T-helper 9 cell (primary cell): ENCODE data around the gene RAI1.
"Not testable (repeated sequence)": the region's sequence is repeated elsewhere in the genome, so short reads cannot be mapped to it uniquely, and the experiment has no call there.

ENCODE experiments used
- DNase-seq: peaks from one replicate; pipeline ENCODE4 v3.0.0-alpha.2; 2020
- total RNA-seq, 2 donors: gene quantifications; one replicate each; lab custom pipeline; 2026; lab: John Stamatoyannopoulos, UW

RAI1 gene
- 25.1 to 29.2 reads per million in 2 donors for total RNA-seq

GRCh38 chr17:17681187-17681743 lies at the start of gene RAI1:
TSS of gene RAI1 (plus strand) at chr17:17681458. CDS start at chr17:17792949, 111,491 bp downstream.
- DNase-seq: peak; percentile 71

DNA sequence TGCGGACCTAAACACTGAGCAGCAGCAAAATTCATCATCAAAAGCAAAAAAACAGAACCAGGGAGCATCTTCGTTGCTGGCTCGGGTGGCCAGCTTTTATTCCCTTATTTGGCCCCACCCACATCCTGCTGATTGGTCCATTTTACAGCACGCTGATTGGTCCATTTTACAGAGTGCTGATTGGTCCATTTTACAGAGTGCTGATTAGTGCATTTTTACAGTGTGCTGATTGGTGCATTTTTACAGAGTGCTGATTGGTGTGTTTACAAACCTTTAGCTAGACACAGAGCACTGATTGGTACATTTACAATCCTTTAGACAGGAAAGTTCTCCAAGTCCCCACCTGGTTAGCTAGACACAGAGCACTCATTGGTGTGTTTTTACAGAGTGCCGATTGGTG lies 48.6 kb upstream of the RAI1 start:
- DNase-seq: not testable (repeated sequence)

DNA sequence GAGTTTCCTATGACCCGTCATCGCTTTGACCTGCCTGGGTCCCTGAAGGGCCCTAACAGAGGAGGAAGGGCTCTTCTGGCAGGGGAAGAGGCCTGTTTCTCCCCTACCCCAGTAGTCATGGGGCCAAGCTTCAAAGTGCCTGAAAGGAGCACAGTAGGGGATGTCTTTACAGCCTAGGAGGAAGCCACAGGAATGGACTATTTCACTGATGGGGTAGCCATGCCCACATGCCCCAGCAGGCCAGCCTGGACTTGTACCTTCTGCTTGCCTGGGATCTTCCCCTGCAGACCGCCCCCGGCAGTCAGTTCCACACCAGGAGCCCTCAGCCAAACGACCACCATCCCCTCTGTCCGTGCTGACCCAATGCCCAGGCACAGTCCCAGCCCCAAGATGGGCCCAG lies 47.9 kb upstream of the RAI1 start:
- DNase-seq: no peak

DNA sequence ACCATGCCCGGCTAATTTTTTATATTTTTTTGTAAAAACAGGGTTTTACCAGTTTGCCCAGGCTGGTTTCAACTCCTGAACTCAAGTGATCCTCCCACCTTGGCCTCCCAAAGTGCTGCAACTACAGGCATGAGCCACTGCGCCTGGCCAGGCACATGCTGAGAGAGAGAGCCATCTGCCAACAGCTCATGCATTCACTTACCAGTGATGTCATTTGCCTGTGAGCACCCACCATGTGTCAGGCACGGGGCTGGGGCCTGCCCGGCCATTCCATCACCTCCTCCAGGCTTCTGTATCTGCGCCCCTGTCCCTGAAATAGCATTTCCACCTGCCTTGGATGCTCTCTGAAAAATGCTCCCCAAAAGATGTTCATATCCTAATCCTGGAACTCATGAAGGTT lies 46.1 kb upstream of the RAI1 start:
- no peak for DNase-seq

DNA sequence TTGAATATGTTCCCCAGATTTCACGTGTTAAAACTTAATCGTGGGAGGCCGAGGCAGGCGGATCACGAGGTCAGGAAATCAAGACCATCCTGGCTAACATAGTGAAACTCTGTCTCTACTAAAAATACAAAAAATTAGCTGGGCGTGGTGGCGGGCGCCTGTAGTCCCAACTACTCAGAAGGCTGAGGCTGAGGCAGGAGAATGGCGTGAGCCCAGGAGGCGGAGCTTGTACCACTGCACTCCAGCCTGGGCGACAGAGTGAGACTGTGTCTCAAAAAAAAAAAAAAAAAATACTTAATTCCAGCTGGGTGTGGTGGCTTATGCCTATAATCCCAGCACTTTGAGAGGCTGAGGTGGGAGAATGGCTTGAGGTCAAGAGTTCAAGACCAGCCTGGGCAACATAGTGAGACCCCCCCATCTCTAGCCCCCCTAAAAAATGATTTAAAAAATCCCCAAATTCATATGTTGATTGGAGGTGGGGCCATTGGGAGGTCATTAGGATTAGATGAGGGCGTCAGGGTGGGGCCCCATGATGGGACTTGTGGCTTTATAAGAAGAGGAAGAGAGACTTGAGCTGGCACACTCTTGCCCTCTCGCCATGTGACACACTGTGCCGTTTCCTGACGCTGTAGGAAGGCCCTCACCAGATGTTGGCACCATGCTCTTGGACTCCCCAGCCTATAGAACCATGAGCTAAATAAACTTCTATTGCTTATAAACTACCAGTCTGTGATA lies 45.6 kb upstream of the RAI1 start:
- not testable (repeated sequence) for DNase-seq

DNA sequence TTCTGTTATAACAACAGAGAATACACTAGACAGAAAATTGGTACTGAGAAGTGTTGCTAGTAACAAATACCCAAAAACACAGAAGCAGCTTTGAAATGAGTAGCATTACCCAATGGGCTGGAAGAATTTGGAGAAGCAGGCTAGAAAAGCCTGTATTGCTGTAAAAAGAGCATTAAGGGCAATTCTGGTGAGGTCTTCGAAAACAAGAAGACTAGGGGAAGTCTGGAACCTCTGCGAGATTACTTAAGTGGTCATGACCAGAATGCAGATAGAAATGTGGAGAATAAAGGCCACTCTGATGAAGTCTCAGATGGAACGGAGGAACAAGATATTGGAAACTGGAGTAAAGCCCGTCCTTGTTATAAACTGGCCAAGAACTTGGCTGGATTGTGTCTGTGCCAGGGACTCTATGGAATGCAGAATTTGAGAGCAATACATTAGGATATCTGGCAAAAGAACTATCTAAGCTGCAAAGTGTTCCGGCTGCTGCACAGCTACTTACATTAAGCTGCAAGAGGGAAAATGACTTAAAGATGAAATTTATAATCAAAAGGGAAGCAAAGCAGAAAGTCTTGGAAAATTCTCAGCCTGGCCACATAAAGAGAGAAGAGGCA lies 44.9 kb upstream of the RAI1 start:
- no peak for DNase-seq

DNA sequence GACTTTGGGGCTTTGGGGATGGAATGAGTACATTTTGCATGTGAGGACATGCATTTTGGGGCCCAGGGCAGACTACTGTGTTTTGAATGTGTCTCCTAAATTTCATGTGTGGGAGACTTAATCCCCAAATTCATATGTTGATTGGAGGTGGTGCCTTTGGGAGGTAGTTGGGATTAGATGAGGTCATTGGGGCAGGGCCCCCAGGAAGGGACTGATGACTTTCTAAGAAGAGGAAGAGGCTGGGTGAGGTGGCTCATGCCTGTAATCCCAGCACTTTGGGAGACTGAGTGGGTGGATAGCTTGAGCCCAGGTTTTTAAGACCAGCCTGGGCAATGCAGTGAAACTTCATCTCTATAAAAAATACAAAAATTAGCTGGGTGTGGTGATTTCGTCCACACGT lies 42.8 kb upstream of the RAI1 start:
- DNase-seq: no peak

DNA sequence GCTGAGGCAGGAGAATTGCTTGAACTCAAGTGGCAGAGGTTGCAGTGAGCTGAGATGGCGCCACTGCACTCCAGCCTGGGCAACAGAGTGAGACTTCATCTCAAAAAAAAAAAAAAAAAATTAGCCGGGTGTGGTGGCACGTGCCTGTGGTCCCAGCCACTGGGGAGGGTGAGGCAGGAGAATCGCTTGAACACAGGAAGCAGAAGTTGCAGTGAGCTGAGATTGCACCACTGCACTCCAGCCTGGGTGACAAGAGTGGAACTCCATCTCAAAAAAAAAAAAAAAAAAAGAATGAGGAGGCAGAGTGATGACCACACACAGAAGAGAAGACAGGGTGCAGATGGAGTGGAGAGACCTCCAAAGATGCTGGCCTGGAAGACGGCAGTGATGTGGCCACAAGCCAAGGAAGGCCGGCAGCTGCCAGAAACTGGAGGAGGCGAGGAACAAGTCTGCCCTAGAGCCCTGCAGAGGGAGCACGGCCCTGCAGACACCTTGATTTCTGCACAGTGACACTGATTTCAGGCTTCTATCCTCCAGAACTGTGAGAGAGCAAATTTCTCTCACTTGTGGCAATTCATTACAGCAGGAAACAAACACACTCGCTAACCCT lies 41.5 kb upstream of the RAI1 start:
- not testable (repeated sequence) for DNase-seq

DNA sequence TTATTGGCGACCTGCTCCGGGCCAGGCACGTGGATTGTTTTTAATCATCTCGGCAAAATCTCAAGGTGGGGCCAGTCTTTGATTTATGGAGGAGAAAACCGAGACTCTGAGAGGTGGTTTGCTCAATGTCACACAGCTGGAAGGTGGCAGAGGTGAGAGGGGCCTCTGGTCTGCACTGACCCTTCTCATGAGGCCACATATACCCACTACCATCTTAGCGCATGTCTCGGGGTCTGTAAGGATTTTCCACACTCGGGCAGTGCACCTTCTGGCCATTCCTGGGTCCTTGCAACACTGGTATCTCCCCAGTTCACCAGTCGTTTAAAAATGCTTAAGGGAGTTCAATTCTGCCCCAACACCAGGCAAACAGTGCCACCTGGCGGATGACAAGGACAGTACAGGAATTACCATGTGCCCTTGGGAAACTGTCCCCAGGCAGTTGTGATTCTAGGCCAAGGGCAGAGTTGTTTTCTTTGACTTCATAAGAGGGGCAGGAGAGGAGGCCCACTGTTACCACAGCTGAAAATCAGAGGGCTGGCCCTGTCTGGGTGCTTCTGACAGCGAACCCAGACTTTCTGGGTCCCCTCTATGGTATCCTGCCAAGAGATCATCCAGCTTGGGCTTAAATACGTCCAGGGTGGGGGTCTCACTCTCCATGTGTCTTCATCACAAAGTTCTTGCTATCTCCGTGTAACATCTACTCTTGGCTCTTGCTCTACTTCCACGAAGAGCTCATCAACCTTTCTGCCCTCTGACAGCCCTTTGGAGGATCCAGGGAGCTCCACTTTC lies 39.4 kb upstream of the RAI1 start:
- peak; percentile 80 for DNase-seq

- not testable (repeated sequence) for DNase-seq
These were observed 36.1 kb upstream of the RAI1 start for GRCh38 chr17:17645148-17645547.

DNA sequence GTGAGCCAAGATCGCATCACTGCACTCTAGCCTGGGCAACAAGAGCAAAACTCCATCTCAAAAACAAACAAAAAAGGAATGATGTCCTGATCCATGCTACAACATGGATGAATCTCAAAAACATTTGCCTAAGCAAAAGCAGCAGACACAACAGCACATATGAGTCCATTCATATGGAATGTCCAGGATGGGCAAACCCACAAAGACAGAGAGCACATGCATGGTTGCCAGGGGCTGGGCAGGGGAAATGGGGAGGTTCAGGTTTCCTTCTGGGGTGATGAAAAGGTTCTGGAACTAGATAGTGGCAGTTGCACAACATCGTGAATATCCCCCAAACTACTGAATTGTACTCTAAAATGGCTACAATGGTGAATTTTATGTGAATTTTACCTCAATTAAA lies 35.3 kb upstream of the RAI1 start:
- DNase-seq: no peak

DNA sequence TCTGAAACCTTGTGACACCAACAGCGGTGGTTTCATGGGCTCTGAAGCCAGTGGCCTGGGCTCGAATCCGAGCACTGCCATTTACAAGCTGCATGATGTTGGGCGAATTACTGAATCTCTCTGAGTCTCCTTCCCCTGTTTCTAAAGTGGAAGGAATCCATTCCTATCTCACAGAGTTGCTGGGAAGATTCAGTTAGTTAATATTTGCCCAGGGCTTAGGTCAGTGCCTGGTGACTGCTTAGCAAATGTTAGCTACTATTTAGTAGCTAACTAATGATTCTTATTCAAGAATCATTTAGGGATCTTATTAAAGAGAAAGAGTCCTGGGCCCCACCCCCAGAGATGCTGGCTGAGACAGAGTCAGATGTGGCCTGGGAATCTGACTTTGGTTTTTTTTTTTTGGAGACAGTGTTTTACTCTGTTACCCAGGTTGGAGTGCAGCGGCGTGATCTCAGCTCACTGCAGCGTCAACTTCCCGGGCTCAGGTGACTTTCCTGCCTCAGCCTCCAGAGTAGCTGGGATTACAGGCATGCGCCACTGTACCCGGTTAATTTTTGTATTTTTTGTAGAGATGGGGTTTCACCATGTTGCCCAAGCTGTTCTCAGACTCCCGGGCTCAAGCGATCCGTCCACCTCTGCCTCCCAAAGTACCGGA lies 33.6 kb upstream of the RAI1 start:
- no peak for DNase-seq

DNA sequence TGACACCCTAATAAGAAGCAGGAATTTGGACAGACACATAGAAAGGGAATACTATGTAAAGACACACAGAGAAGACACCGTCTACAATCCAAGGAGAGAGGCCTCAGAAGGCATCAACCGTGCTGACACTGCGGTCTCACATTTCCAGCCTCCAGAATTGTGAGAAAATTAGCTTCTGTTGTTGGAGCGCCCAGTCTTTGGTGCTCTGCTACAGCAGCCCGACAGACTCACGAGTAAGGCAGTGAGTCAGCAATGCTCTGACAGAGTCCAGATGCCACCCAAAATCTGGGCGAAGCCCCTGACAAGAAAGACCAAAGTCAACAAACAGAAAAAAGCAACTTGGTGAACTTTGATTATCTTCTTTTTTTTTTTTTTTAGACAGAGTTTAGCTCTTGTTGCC lies 32.5 kb upstream of the RAI1 start:
- DNase-seq: no peak

- no peak for DNase-seq
These were observed 30.3 kb upstream of the RAI1 start for GRCh38 chr17:17650959-17651358.

GRCh38 chr17:17653343-17653742 lies 27.9 kb upstream of the RAI1 start:
- no peak for DNase-seq

GRCh38 chr17:17659340-17659739 lies 21.9 kb upstream of the RAI1 start:
- DNase-seq: no peak

- DNase-seq: no peak
These were observed 20.1 kb upstream of the RAI1 start for GRCh38 chr17:17661134-17661533.

DNA sequence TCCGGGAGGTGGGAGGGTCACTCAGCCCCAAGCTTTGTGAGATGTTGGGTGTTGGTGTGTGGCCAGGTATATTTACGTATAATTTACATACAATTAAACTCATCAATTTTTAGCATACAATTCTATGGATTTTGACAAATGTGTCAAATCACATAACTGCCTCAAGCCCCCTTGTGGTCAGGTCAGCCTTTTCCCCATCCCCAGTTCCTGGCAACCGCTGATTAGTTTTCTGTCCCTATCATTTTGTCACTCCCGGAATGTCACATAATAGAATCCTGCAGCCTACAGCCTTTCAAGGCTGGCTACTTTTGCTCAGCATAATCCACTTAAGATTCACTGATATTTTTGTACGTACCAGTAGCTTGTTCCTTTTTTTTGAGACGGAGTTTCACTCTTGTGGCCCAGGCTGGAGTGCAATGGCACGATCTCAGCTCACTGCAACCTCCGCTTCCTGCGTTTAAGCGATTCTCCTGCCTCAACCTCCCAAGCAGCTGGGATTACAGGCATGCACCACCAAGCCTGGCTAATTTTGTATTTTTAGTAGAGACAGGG lies 19.3 kb upstream of the RAI1 start:
- no peak for DNase-seq

DNA sequence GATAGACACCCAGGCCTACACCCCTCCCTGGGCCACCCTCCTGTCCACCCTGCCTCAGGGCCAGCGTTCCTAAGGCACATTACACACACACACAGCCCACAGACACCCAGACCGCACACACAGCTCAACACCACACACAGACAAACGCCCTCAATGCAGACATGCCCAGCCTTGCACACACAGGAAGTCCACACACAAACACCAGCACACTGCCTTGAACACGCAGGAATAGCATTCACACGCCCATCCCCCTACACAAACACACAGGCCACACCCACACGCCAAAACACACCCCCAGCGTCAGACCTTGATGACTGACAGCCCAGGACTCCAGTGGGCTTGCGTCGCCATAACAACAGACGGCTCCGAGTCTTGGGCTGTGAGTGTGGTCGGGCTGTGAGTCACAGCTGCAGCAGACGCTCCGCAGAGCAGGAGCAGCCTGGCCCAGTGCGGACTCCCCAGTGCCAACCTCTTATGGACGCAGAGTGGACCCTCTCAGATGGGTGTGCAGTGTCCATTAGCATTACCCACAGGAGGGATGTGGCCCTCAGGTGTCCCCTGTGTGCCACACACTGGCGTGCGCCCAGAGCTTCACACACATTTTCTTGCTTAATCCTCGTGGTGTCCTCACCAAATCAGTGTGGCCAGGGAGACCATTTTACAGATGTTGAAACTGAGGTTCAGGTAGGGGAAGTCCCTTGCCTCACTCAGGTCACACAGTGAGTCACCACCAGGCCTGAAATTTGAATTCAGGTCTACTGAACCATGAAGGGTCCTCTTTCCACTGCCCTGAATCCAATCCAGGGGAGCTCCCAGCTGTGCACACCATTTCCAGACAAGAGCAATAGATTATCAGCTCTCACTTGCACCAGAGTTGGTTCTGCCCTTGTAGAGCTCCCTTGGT lies 17.8 kb upstream of the RAI1 start:
- DNase-seq: peak; percentile 64

- DNase-seq: no peak
These were observed 17.2 kb upstream of the RAI1 start for GRCh38 chr17:17664064-17664452.

DNA sequence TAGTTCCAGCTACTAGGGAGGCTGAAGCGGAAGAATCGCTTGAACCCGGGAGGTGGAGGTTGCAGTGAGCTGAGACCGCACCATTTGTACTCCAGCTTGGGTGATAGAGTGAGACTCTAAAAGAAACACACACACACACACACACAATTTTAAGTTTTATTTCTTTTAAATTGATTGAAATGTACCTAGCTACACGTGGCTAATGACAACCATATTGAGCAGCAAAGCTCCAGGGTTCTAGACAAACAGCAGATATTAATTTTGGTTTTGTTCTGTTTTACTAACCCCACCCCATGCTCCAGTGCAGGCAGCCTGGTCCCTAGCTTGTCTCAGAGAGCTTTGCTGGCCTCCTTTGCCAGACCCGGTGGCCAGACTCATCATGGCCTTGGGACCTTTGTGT lies 16.0 kb upstream of the RAI1 start:
- DNase-seq: no peak
